Measurements from ENCODE around the gene YWHAB.

The YWHAB gene

DNA sequence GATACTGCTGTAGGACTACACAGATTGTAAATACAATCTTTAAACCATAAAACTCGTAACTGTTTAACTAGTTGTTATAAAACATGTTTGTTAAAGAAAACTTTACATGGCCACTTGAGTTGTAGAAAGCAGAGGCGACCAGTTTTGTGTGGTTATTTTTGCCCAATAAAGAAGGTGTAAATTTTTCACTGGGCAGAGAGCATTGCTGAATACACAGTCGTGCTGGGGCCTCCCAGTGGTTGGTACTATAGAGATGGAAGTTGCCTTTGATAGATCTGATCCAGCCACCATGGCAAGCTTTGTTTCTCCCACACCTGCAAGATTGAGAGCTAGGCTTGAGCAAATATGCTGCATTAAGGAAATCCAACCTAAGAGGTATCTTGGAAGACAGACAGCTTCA, 34.0 kb upstream of the YWHAB start:
- H3K27ac ChIP-seq (ENCODE audit: low read length, poor library complexity, severe bottlenecking): no peak overlapping the region
- H3K4ac ChIP-seq (ENCODE audit: low read depth in 1 of 2, low read length in 2 of 2): no peak overlapping the region
- H3K23ac ChIP-seq (ENCODE audit: low read length in 2 of 2): no peak overlapping the region
- no peaks in the 10 kb centered on the region for H3K79me1 ChIP-seq (replicated peaks; ENCODE audit: low read length, poor library complexity, severe bottlenecking)
- WGBS: 29% methylated on average over 2 of the region's 3 CpGs
- DNase-seq: no peak
- H2BK15ac ChIP-seq (ENCODE audit: low read depth, poor library complexity, severe bottlenecking): no peak overlapping the region
- no peak overlapping the region for H2AFZ ChIP-seq (ENCODE audit: low read depth, low read length)
- H3K4me3 ChIP-seq (ENCODE audit: insufficient read depth in 1 of 2, low read depth in 1 of 2, low read length in 2 of 2): no peak overlapping the region
- no peak overlapping the region for H2BK5ac ChIP-seq (ENCODE audit: low read depth, low read length, poor library complexity, severe bottlenecking)
- no peak overlapping the region for H4K8ac ChIP-seq (ENCODE audit: low read length)
- H3K27me3 ChIP-seq (ENCODE audit: control insufficient read depth in 1 of 2, insufficient read depth in 1 of 2, low read length in 2 of 2): peaks cover 15 to 19% of the 10 kb centered on the region in 2 experiments
- H3K4me2 ChIP-seq (ENCODE audit: low read length, poor library complexity, severe bottlenecking): no peak overlapping the region
- no peak overlapping the region for H3K18ac ChIP-seq (ENCODE audit: low read depth in 1 of 2, low read length in 2 of 2)
- H2AK5ac ChIP-seq (ENCODE audit: low read length, severe bottlenecking): no peak overlapping the region
- no peak overlapping the region for H3K9ac ChIP-seq (ENCODE audit: low read length)
- H2BK120ac ChIP-seq (ENCODE audit: low read depth, low read length): no peak overlapping the region
- no peaks in the 10 kb centered on the region for H3K4me1 ChIP-seq (ENCODE audit: control insufficient read depth, insufficient read depth, low read depth, low read length)
- H3K14ac ChIP-seq (ENCODE audit: low read length in 2 of 2): no peak overlapping the region
- no peak overlapping the region for H2BK12ac ChIP-seq (ENCODE audit: low read length in 2 of 2)
- peaks cover 3% of the 10 kb centered on the region for H3K9me3 ChIP-seq (ENCODE audit: control insufficient read depth, low read length)
- H3K36me3 ChIP-seq (ENCODE audit: control insufficient read depth in 1 of 2, insufficient read depth in 2 of 2, low read depth in 1 of 2, low read length in 2 of 2): no peaks in the 10 kb centered on the region
- no peak overlapping the region for H4K91ac ChIP-seq (ENCODE audit: low read length)

DNA sequence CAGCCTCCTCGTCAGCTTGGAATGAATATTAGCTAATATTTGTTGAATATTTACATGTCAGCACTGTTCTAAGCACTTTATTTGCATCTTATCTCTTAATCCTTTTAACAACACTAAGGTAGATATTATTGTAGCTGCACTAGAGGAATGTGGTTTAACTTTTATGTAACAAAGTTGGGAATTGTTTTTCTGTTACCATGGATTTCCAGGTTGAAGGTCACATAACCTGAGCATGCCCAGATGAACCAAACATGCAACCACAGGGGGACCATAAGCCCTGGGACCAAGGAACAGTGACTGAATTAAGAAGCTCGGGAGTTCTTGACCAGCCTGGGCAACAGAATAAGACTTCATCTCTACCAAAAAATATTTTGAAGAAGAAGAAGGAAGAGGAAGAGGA, 29.1 kb upstream of the YWHAB start:
- Histone ChIP-seq H4K8ac (ENCODE audit: low read length) (no peak overlapping the region), H3K23ac (ENCODE audit: low read length in 2 of 2) (no peak overlapping the region), H3K27me3 (ENCODE audit: control insufficient read depth in 1 of 2, insufficient read depth in 1 of 2, low read length in 2 of 2) (peaks cover 8 to 9% of the 10 kb centered on the region in 2 experiments), H4K91ac (ENCODE audit: low read length) (no peak overlapping the region), H3K27ac (ENCODE audit: low read length, poor library complexity, severe bottlenecking) (no peak overlapping the region), H3K36me3 (ENCODE audit: control insufficient read depth in 1 of 2, insufficient read depth in 2 of 2, low read depth in 1 of 2, low read length in 2 of 2) (no peaks in the 10 kb centered on the region), H2BK15ac (ENCODE audit: low read depth, poor library complexity, severe bottlenecking) (no peak overlapping the region), H2BK120ac (ENCODE audit: low read depth, low read length) (no peak overlapping the region), H3K4me2 (ENCODE audit: low read length, poor library complexity, severe bottlenecking) (no peak overlapping the region), H3K4me3 (ENCODE audit: insufficient read depth in 1 of 2, low read depth in 1 of 2, low read length in 2 of 2) (no peak overlapping the region), H3K4ac (ENCODE audit: low read depth in 1 of 2, low read length in 2 of 2) (no peak overlapping the region), H3K9me3 (ENCODE audit: control insufficient read depth, low read length) (peaks cover 3% of the 10 kb centered on the region), H2AFZ (ENCODE audit: low read depth, low read length) (no peak overlapping the region), H3K9ac (ENCODE audit: low read length) (no peak overlapping the region), H2AK5ac (ENCODE audit: low read length, severe bottlenecking) (no peak overlapping the region), H2BK5ac (ENCODE audit: low read depth, low read length, poor library complexity, severe bottlenecking) (no peak overlapping the region), H3K4me1 (ENCODE audit: control insufficient read depth, insufficient read depth, low read depth, low read length) (peaks cover 1% of the 10 kb centered on the region), H3K18ac (ENCODE audit: low read depth in 1 of 2, low read length in 2 of 2) (no peak overlapping the region), H2BK12ac (ENCODE audit: low read length in 2 of 2) (no peak overlapping the region), H3K79me1 (replicated peaks; ENCODE audit: low read length, poor library complexity, severe bottlenecking) (no peaks in the 10 kb centered on the region), H3K14ac (ENCODE audit: low read length in 2 of 2) (no peak overlapping the region)
- no CpG with 5 or more reads among the region's 2 CpGs for WGBS
- no peak for DNase-seq

DNA sequence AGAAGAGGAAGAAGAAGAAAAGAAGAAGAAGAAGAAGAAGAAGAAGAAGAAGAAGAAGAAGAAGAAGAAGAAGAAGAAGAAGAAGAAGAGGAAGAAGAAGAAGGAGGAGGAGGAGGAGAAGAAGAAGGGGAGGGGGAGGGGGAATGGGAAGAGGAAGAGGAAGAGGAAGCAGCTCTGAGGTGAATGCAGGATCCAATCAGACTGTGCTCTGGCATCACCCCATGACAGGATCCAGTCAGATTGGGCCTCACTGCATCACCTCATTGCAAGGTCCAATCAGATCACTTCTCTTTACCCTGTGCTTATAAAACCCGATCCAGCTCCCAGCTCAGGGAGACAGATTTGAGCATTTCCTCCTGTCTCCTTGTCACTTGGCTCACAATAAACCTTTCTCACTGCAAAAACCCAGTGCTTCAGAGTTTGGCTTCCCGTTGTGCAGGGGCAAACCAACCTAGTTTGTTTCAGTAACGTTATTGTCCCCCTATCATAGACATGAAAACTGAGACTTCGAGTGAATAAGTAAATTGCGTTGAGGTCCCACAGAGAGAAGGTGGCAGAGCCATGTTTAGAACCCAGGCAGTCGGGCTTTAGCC, 28.6 kb upstream of the YWHAB start:
- Histone ChIP-seq H3K18ac (ENCODE audit: low read depth in 1 of 2, low read length in 2 of 2) (no peak overlapping the region), H3K9ac (ENCODE audit: low read length) (no peak overlapping the region), H3K4ac (ENCODE audit: low read depth in 1 of 2, low read length in 2 of 2) (no peak overlapping the region), H3K27ac (ENCODE audit: low read length, poor library complexity, severe bottlenecking) (no peak overlapping the region), H3K14ac (ENCODE audit: low read length in 2 of 2) (no peak overlapping the region), H2BK15ac (ENCODE audit: low read depth, poor library complexity, severe bottlenecking) (no peak overlapping the region), H3K79me1 (replicated peaks; ENCODE audit: low read length, poor library complexity, severe bottlenecking) (no peaks in the 10 kb centered on the region), H3K27me3 (ENCODE audit: control insufficient read depth in 1 of 2, insufficient read depth in 1 of 2, low read length in 2 of 2) (peaks cover 8 to 9% of the 10 kb centered on the region in 2 experiments), H3K9me3 (ENCODE audit: control insufficient read depth, low read length) (peaks cover 3% of the 10 kb centered on the region), H3K4me1 (ENCODE audit: control insufficient read depth, insufficient read depth, low read depth, low read length) (peaks cover 3% of the 10 kb centered on the region), H2AK5ac (ENCODE audit: low read length, severe bottlenecking) (no peak overlapping the region), H2AFZ (ENCODE audit: low read depth, low read length) (no peak overlapping the region), H4K91ac (ENCODE audit: low read length) (no peak overlapping the region), H2BK120ac (ENCODE audit: low read depth, low read length) (no peak overlapping the region), H2BK5ac (ENCODE audit: low read depth, low read length, poor library complexity, severe bottlenecking) (no peak overlapping the region), H3K23ac (ENCODE audit: low read length in 2 of 2) (no peak overlapping the region), H3K4me3 (ENCODE audit: insufficient read depth in 1 of 2, low read depth in 1 of 2, low read length in 2 of 2) (no peak overlapping the region), H2BK12ac (ENCODE audit: low read length in 2 of 2) (no peak overlapping the region), H4K8ac (ENCODE audit: low read length) (no peak overlapping the region), H3K4me2 (ENCODE audit: low read length, poor library complexity, severe bottlenecking) (no peak overlapping the region), H3K36me3 (ENCODE audit: control insufficient read depth in 1 of 2, insufficient read depth in 2 of 2, low read depth in 1 of 2, low read length in 2 of 2) (no peaks in the 10 kb centered on the region)
- WGBS: 85% methylated on average over 6 of the region's 6 CpGs
- no peak for DNase-seq

DNA sequence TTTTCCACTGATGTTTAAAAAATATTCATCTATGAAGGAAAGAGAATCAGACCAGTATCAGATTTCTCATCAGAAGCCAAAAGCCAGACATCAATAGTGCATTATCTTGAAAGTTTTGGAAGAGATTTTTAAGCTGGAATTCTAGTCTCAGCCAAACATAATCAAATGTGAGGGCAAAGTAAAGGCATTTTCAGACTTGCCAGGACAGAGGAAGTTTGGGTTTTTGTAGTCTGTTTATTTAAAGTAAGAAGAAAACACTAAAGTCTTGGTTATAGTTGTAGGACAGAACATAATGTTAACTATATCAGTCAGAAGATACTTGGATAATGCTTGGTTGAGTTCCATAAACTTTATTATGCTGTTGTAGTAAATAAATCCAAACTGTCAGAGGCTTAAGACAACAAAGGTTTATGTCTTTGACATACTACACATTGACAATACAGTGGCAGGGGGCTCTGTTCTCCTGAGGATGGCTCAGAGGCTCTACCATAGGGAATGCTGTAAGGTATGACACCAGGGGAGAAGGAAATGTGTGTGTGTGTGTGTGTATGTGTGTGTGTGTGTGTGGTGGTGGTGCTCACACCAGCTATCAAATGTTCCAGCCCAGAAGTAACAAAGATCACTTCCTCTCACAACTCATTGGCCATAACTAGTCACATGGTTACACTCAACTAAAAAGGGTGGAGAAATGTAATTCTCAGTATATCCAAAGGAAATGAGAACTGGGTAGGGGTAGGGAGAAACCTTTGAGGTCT, 26.7 kb upstream of the YWHAB start:
- peaks cover 6% of the 10 kb centered on the region for H3K4me1 ChIP-seq (ENCODE audit: control insufficient read depth, insufficient read depth, low read depth, low read length)
- no peak overlapping the region for H2AFZ ChIP-seq (ENCODE audit: low read depth, low read length)
- H3K27me3 ChIP-seq (ENCODE audit: control insufficient read depth in 1 of 2, insufficient read depth in 1 of 2, low read length in 2 of 2): peaks cover 0 to 3% of the 10 kb centered on the region in 2 experiments
- no peak overlapping the region for H2BK15ac ChIP-seq (ENCODE audit: low read depth, poor library complexity, severe bottlenecking)
- H3K9me3 ChIP-seq (ENCODE audit: control insufficient read depth, low read length): no peaks in the 10 kb centered on the region
- no peak overlapping the region for H3K4ac ChIP-seq (ENCODE audit: low read depth in 1 of 2, low read length in 2 of 2)
- no peak overlapping the region for H3K27ac ChIP-seq (ENCODE audit: low read length, poor library complexity, severe bottlenecking)
- H3K79me1 ChIP-seq (replicated peaks; ENCODE audit: low read length, poor library complexity, severe bottlenecking): no peaks in the 10 kb centered on the region
- no peak overlapping the region for H3K14ac ChIP-seq (ENCODE audit: low read length in 2 of 2)
- no peak overlapping the region for H4K91ac ChIP-seq (ENCODE audit: low read length)
- DNase-seq: peak; percentile 11
- no peak overlapping the region for H3K9ac ChIP-seq (ENCODE audit: low read length)
- H2BK12ac ChIP-seq (ENCODE audit: low read length in 2 of 2): no peak overlapping the region
- no peak overlapping the region for H3K23ac ChIP-seq (ENCODE audit: low read length in 2 of 2)
- H3K36me3 ChIP-seq (ENCODE audit: control insufficient read depth in 1 of 2, insufficient read depth in 2 of 2, low read depth in 1 of 2, low read length in 2 of 2): no peaks in the 10 kb centered on the region
- no peak overlapping the region for H4K8ac ChIP-seq (ENCODE audit: low read length)
- H2BK120ac ChIP-seq (ENCODE audit: low read depth, low read length): no peak overlapping the region
- H3K18ac ChIP-seq (ENCODE audit: low read depth in 1 of 2, low read length in 2 of 2): no peak overlapping the region
- H2BK5ac ChIP-seq (ENCODE audit: low read depth, low read length, poor library complexity, severe bottlenecking): no peak overlapping the region
- H3K4me2 ChIP-seq (ENCODE audit: low read length, poor library complexity, severe bottlenecking): no peak overlapping the region
- H2AK5ac ChIP-seq (ENCODE audit: low read length, severe bottlenecking): no peak overlapping the region
- no peak overlapping the region for H3K4me3 ChIP-seq (ENCODE audit: insufficient read depth in 1 of 2, low read depth in 1 of 2, low read length in 2 of 2)

Data from mesenchymal stem cell (in vitro differentiated cells and primary cell).